ENCODE data around the gene IFNGR2.
"Not testable (repeated sequence)": the region's sequence is repeated elsewhere in the genome, so short reads cannot be mapped to it uniquely, and the experiment has no call there.

DNA sequence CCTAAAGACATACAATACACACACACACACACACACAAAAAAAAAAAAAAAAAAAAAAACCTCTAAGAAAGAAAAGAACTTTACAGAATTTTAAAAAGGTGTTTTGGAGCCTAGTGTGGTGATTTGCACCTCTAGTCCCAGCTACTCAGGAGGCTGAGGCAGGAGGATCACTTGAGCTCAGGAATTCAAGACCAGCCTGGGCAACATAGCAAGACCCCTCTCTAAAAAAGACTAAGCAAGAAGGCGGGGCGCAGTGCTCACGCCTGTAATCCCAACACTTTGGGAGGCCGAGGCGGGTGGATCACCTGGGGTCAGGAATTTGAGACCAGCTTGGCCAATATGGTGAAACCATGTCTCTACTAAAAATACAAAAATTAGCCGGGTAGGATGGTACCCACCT, 43.4 kb downstream of the IFNGR2 start:
- TF ChIP-seq RAD21 (IDR thresholded peaks at IDR 0.05; ENCODE audit: low read length); POLR2A (IDR thresholded peaks at IDR 0.05; ENCODE audit: low read depth, low read length); RCOR1 (IDR thresholded peaks at IDR 0.05; ENCODE audit: insufficient replicate concordance, low read length): not testable (repeated sequence)
- TF ChIP-seq, protein P1, sequence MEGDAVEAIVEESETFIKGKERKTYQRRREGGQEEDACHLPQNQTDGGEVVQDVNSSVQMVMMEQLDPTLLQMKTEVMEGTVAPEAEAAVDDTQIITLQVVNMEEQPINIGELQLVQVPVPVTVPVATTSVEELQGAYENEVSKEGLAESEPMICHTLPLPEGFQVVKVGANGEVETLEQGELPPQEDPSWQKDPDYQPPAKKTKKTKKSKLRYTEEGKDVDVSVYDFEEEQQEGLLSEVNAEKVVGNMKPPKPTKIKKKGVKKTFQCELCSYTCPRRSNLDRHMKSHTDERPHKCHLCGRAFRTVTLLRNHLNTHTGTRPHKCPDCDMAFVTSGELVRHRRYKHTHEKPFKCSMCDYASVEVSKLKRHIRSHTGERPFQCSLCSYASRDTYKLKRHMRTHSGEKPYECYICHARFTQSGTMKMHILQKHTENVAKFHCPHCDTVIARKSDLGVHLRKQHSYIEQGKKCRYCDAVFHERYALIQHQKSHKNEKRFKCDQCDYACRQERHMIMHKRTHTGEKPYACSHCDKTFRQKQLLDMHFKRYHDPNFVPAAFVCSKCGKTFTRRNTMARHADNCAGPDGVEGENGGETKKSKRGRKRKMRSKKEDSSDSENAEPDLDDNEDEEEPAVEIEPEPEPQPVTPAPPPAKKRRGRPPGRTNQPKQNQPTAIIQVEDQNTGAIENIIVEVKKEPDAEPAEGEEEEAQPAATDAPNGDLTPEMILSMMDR (conservative IDR thresholded peaks at IDR 0.05; ENCODE audit: low read depth, low read length), result not testable (repeated sequence)
- TF ChIP-seq, protein P2, sequence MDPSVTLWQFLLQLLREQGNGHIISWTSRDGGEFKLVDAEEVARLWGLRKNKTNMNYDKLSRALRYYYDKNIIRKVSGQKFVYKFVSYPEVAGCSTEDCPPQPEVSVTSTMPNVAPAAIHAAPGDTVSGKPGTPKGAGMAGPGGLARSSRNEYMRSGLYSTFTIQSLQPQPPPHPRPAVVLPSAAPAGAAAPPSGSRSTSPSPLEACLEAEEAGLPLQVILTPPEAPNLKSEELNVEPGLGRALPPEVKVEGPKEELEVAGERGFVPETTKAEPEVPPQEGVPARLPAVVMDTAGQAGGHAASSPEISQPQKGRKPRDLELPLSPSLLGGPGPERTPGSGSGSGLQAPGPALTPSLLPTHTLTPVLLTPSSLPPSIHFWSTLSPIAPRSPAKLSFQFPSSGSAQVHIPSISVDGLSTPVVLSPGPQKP (IDR thresholded peaks at IDR 0.05; ENCODE audit: borderline replicate concordance, low read depth, low read length), result not testable (repeated sequence)
